Stimulated activated CD8-positive, alpha-beta memory T cell treated with anti-CD3 and anti-CD28 coated beads, Interleukin-15, amount 100 ng/mL, for 1 hour (primary cell): ENCODE results near the gene TUBGCP2.

Source experiments
- DNase-seq: peaks from one replicate; pipeline ENCODE4 v3.0.0-alpha.2; 2020; ENCODE audit warnings: low read depth

Gene TUBGCP2

GRCh38 chr10:133308421-133309099 lies at the start of gene TUBGCP2, which contains the start of gene ZNF511:
TSS of gene TUBGCP2 (minus strand) at chr10:133308872. CDS start at chr10:133302941, 5,931 bp downstream.
TSS of gene ZNF511 (plus strand) at chr10:133308914. CDS start at chr10:133308944, 30 bp downstream.
- DNase-seq, result peak; percentile 76

GRCh38 chr10:133357285-133358161 lies 48.9 kb upstream of the TUBGCP2 start, which contains the start of gene FUOM:
TSS of gene FUOM (minus strand) at chr10:133358019. CDS start at chr10:133358007, 12 bp downstream.
- DNase-seq, result no peak

- DNase-seq, result no peak
Observed at GRCh38 chr10:133356549-133357284, 48.0 kb upstream of the TUBGCP2 start.

GRCh38 chr10:133355991-133356390 lies 47.3 kb upstream of the TUBGCP2 start:
- DNase-seq, result no peak

GRCh38 chr10:133355266-133355665 lies 46.6 kb upstream of the TUBGCP2 start:
- DNase-seq, result no peak

GRCh38 chr10:133354672-133355240 lies 46.1 kb upstream of the TUBGCP2 start:
- DNase-seq, result no peak

GRCh38 chr10:133353988-133354605 lies 45.4 kb upstream of the TUBGCP2 start:
- no peak for DNase-seq

- no peak for DNase-seq
Observed at GRCh38 chr10:133353202-133353959, 44.7 kb upstream of the TUBGCP2 start.

- no peak for DNase-seq
Observed at GRCh38 chr10:133351408-133352318, 43.0 kb upstream of the TUBGCP2 start.

- no peak for DNase-seq
Observed at GRCh38 chr10:133350950-133351329, 42.3 kb upstream of the TUBGCP2 start.

- no peak for DNase-seq
Observed at GRCh38 chr10:133350283-133350949, 41.7 kb upstream of the TUBGCP2 start.

- DNase-seq, result no peak
Observed at GRCh38 chr10:133349577-133350011, 40.9 kb upstream of the TUBGCP2 start.

GRCh38 chr10:133349160-133349568 lies 40.5 kb upstream of the TUBGCP2 start:
- no peak for DNase-seq

GRCh38 chr10:133347710-133348517 lies 39.2 kb upstream of the TUBGCP2 start:
- no peak for DNase-seq

- no peak for DNase-seq
Observed at GRCh38 chr10:133346413-133346812, 37.7 kb upstream of the TUBGCP2 start.

- no peak for DNase-seq
Observed at GRCh38 chr10:133344236-133344635, 35.6 kb upstream of the TUBGCP2 start.

- no peak for DNase-seq
Observed at GRCh38 chr10:133343558-133343957, 34.9 kb upstream of the TUBGCP2 start.

GRCh38 chr10:133342942-133343341 lies 34.3 kb upstream of the TUBGCP2 start:
- no peak for DNase-seq
